HEK293 (cell line): ENCODE measurements around the gene STK32C.
A peak's percentile ranks its signal among the peaks of the same experiment; 100 is the strongest.

ENCODE experiments used
- EGR2 ChIP-seq: fragments of 450-650 bp; formaldehyde crosslinking; IDR thresholded peaks from 2 replicates; pipeline ENCODE4 v1.5.1; 2016; ENCODE audit warnings: low read depth, missing biosample characterization, missing genetic modification characterization
- GLI4 ChIP-seq: fragments of 450-650 bp; formaldehyde crosslinking; IDR thresholded peaks from 2 replicates; pipeline ENCODE4 v1.5.1; 2016; ENCODE audit warnings: missing biosample characterization, missing genetic modification characterization
- GLIS2 ChIP-seq: fragments of 450-650 bp; formaldehyde crosslinking; IDR thresholded peaks from 2 replicates; pipeline ENCODE4 v1.5.1; 2016; ENCODE audit warnings: missing biosample characterization, missing genetic modification characterization
- KLF1 ChIP-seq: fragments of 450-650 bp; formaldehyde crosslinking; IDR thresholded peaks from 2 replicates; pipeline ENCODE4 v1.5.1; 2016; ENCODE audit warnings: missing biosample characterization, missing genetic modification characterization
- KLF10 ChIP-seq: fragments of 450-650 bp; IDR thresholded peaks from 2 replicates; pipeline ENCODE4 v1.5.1; 2018; ENCODE audit warnings: missing biosample characterization, mild to moderate bottlenecking, missing genetic modification characterization
- KLF16 ChIP-seq: fragments of 450-650 bp; formaldehyde crosslinking; IDR thresholded peaks from 2 replicates; pipeline ENCODE4 v1.5.1; 2017; ENCODE audit warnings: missing biosample characterization, missing genetic modification characterization
- RBAK ChIP-seq: fragments of 450-650 bp; formaldehyde crosslinking; IDR thresholded peaks from 2 replicates; pipeline ENCODE4 v1.5.1; 2016; ENCODE audit warnings: missing biosample characterization, missing genetic modification characterization
- SCRT1 ChIP-seq: fragments of 450-650 bp; formaldehyde crosslinking; IDR thresholded peaks from 2 replicates; pipeline ENCODE4 v1.5.1; 2016; ENCODE audit warnings: missing biosample characterization, missing genetic modification characterization, borderline replicate concordance
- SP2 ChIP-seq: fragments of 450-650 bp; formaldehyde crosslinking; IDR thresholded peaks from 2 replicates; pipeline ENCODE4 v1.5.1; 2016; ENCODE audit warnings: missing biosample characterization, missing genetic modification characterization
- SP7 ChIP-seq: fragments of 450-650 bp; formaldehyde crosslinking; IDR thresholded peaks from 2 replicates; pipeline ENCODE4 v1.5.1; 2016; ENCODE audit warnings: missing biosample characterization, missing genetic modification characterization
- YY2 ChIP-seq: fragments of 450-650 bp; formaldehyde crosslinking; IDR thresholded peaks from 2 replicates; pipeline ENCODE4 v1.5.1; 2016; ENCODE audit warnings: missing biosample characterization, missing genetic modification characterization
- ZBTB7A ChIP-seq: fragments of 450-650 bp; formaldehyde crosslinking; IDR thresholded peaks from 2 replicates; pipeline ENCODE4 v1.5.1; 2016; ENCODE audit warnings: low read depth, missing biosample characterization, missing genetic modification characterization
- ZBTB8A ChIP-seq: fragments of 450-650 bp; formaldehyde crosslinking; IDR thresholded peaks from 2 replicates; pipeline ENCODE4 v1.5.1; 2016; ENCODE audit warnings: missing biosample characterization, missing genetic modification characterization
- ZFP69B ChIP-seq: fragments of 450-650 bp; formaldehyde crosslinking; IDR thresholded peaks from 2 replicates; pipeline ENCODE4 v1.5.1; 2016; ENCODE audit warnings: missing biosample characterization, missing genetic modification characterization
- ZNF133 ChIP-seq: fragments of 450-650 bp; formaldehyde crosslinking; IDR thresholded peaks from 2 replicates; pipeline ENCODE4 v1.5.1; 2016; ENCODE audit warnings: missing biosample characterization, missing genetic modification characterization
- ZNF157 ChIP-seq: fragments of 450-650 bp; formaldehyde crosslinking; IDR thresholded peaks from 2 replicates; pipeline ENCODE4 v1.5.1; 2016; ENCODE audit warnings: missing biosample characterization, missing genetic modification characterization
- ZNF2 ChIP-seq: fragments of 450-650 bp; formaldehyde crosslinking; IDR thresholded peaks from 2 replicates; pipeline ENCODE4 v1.5.1; 2016; ENCODE audit warnings: missing biosample characterization, missing genetic modification characterization
- ZNF266 ChIP-seq: fragments of 450-650 bp; formaldehyde crosslinking; IDR thresholded peaks from 2 replicates; pipeline ENCODE4 v1.5.1; 2016; ENCODE audit warnings: missing biosample characterization, missing genetic modification characterization, low read depth
- ZNF280D ChIP-seq: fragments of 450-650 bp; formaldehyde crosslinking; IDR thresholded peaks from 2 replicates; pipeline ENCODE4 v1.5.1; 2016; ENCODE audit warnings: missing biosample characterization, missing genetic modification characterization
- ZNF311 ChIP-seq: fragments of 450-650 bp; formaldehyde crosslinking; IDR thresholded peaks from 2 replicates; pipeline ENCODE4 v1.5.1; 2017; ENCODE audit warnings: missing biosample characterization, missing genetic modification characterization, borderline replicate concordance
- ZNF324 ChIP-seq: fragments of 450-650 bp; formaldehyde crosslinking; IDR thresholded peaks from 2 replicates; pipeline ENCODE4 v1.5.1; 2016; ENCODE audit warnings: missing biosample characterization, missing genetic modification characterization
- ZNF335 ChIP-seq: fragments of 450-650 bp; formaldehyde crosslinking; conservative IDR thresholded peaks from 2 replicates; pipeline ENCODE4 v1.5.1; 2016; ENCODE audit warnings: missing biosample characterization, missing genetic modification characterization
- ZNF398 ChIP-seq: fragments of 450-650 bp; formaldehyde crosslinking; IDR thresholded peaks from 2 replicates; pipeline ENCODE4 v1.5.1; 2017; ENCODE audit warnings: missing biosample characterization, missing genetic modification characterization
- ZNF426 ChIP-seq: fragments of 450-650 bp; formaldehyde crosslinking; IDR thresholded peaks from 2 replicates; pipeline ENCODE4 v1.5.1; 2017; ENCODE audit warnings: missing biosample characterization, missing genetic modification characterization, mild to moderate bottlenecking, inconsistent platforms, moderate library complexity
- ZNF488 ChIP-seq: fragments of 450-650 bp; formaldehyde crosslinking; IDR thresholded peaks from 2 replicates; pipeline ENCODE4 v1.5.1; 2016; ENCODE audit warnings: missing biosample characterization, missing genetic modification characterization
- ZNF501 ChIP-seq: fragments of 450-650 bp; formaldehyde crosslinking; IDR thresholded peaks from 2 replicates; pipeline ENCODE4 v1.5.1; 2016; ENCODE audit warnings: missing biosample characterization, missing genetic modification characterization
- ZNF548 ChIP-seq: fragments of 450-650 bp; formaldehyde crosslinking; IDR thresholded peaks from 2 replicates; pipeline ENCODE4 v1.5.1; 2016; ENCODE audit warnings: missing biosample characterization, missing genetic modification characterization
- ZNF558 ChIP-seq: fragments of 450-650 bp; formaldehyde crosslinking; IDR thresholded peaks from 2 replicates; pipeline ENCODE4 v1.5.1; 2016; ENCODE audit warnings: missing biosample characterization, missing genetic modification characterization
- ZNF560 ChIP-seq: fragments of 450-650 bp; formaldehyde crosslinking; IDR thresholded peaks from 2 replicates; pipeline ENCODE4 v1.5.1; 2017; ENCODE audit warnings: missing biosample characterization, missing genetic modification characterization, borderline replicate concordance
- ZNF629 ChIP-seq: fragments of 450-650 bp; formaldehyde crosslinking; IDR thresholded peaks from 2 replicates; pipeline ENCODE4 v1.5.1; 2017; ENCODE audit warnings: missing biosample characterization, missing genetic modification characterization
- ZNF76 ChIP-seq: fragments of 450-650 bp; formaldehyde crosslinking; IDR thresholded peaks from 2 replicates; pipeline ENCODE4; 2016; ENCODE audit warnings: low read depth, missing biosample characterization, missing genetic modification characterization, borderline replicate concordance
- ZNF768 ChIP-seq: fragments of 450-650 bp; formaldehyde crosslinking; IDR thresholded peaks from 2 replicates; pipeline ENCODE4 v1.5.1; 2018; ENCODE audit warnings: missing biosample characterization, mild to moderate bottlenecking, missing genetic modification characterization
- ZNF777 ChIP-seq: fragments of 450-650 bp; formaldehyde crosslinking; IDR thresholded peaks from 2 replicates; pipeline ENCODE4 v1.5.1; 2017; ENCODE audit warnings: missing biosample characterization, missing genetic modification characterization, borderline replicate concordance
- ZSCAN16 ChIP-seq: fragments of 450-650 bp; formaldehyde crosslinking; IDR thresholded peaks from 2 replicates; pipeline ENCODE4 v1.5.1; 2016; ENCODE audit warnings: missing biosample characterization, missing genetic modification characterization
- ZSCAN5A ChIP-seq: fragments of 450-650 bp; formaldehyde crosslinking; IDR thresholded peaks from 2 replicates; pipeline ENCODE4 v1.5.1; 2016; ENCODE audit warnings: missing biosample characterization, missing genetic modification characterization

Gene STK32C

GRCh38 chr10:132331601-132332432 lies 24.1 kb upstream of the STK32C start, which contains the start of gene LRRC27 (continued):
- TF ChIP-seq ZNF777: peak; percentile 94; the same call in 1 of the 2 replicates
- TF ChIP-seq KLF10 (tag by site-specific recombination): peak; percentile 98
- no peak for TF ChIP-seq RBAK
- no peak for TF ChIP-seq ZNF488 (tag by site-specific recombination)
- peak; percentile 79 for TF ChIP-seq ZBTB7A (tag by site-specific recombination)
- no peak for TF ChIP-seq ZNF157
- peak; percentile 65; the same call in 1 of the 2 replicates for TF ChIP-seq ZNF2
- no peak for TF ChIP-seq ZNF311
- TF ChIP-seq ZNF548 (tag by site-specific recombination): no peak
- peak; percentile 48 for TF ChIP-seq ZNF501 (tag by site-specific recombination)
- TF ChIP-seq ZNF398 (tag by site-specific recombination): peak; percentile 27; the same call in 1 of the 2 replicates
- peak; percentile 81 for TF ChIP-seq ZNF335 (tag by site-specific recombination)
- TF ChIP-seq ZNF324 (tag by site-specific recombination): peak; percentile 49; the same call in 1 of the 2 replicates
- peak; percentile 67; the same call in 1 of the 2 replicates for TF ChIP-seq YY2 (tag by site-specific recombination)
- no peak for TF ChIP-seq ZNF133 (tag by site-specific recombination)
- 0 out of 2 replicates have a peak, but pooled peaks have one; percentile 20 for TF ChIP-seq ZFP69B
- TF ChIP-seq GLI4: 0 out of 2 replicates have a peak, but pooled peaks have one; percentile 62
- TF ChIP-seq EGR2 (tag by site-specific recombination): peak; percentile 96
- no peak for TF ChIP-seq ZNF560
- TF ChIP-seq SP7: peak; percentile 62
- peak; percentile 84 for TF ChIP-seq GLIS2
- peak; percentile 87 for TF ChIP-seq ZBTB8A
- peak; percentile 94 for TF ChIP-seq KLF1 (tag by site-specific recombination)
- TF ChIP-seq ZSCAN5A (tag by site-specific recombination): peak; percentile 82; the same call in 1 of the 2 replicates
- TF ChIP-seq ZNF629 (tag by site-specific recombination): peak; percentile 39; the same call in 1 of the 2 replicates
- no peak for TF ChIP-seq ZNF768
- no peak for TF ChIP-seq ZNF266 (tag by site-specific recombination)
- no peak for TF ChIP-seq ZNF558 (tag by site-specific recombination)
- no peak for TF ChIP-seq SCRT1 (tag by site-specific recombination)
- TF ChIP-seq ZSCAN16 (tag by site-specific recombination): no peak
- TF ChIP-seq ZNF280D (tag by site-specific recombination): no peak
- TF ChIP-seq ZNF76 (tag by site-specific recombination): peak; percentile 52; the same call in 1 of the 2 replicates
- TF ChIP-seq SP2 (tag by site-specific recombination): peak; percentile 90
- TF ChIP-seq ZNF426 (tag by site-specific recombination): no peak
- peak; percentile 45 for TF ChIP-seq KLF16 (tag by site-specific recombination)
